Measurements from ENCODE around the gene PRICKLE2.

Gene PRICKLE2

GRCh38 chr3:64067506-64068346 is 157.5 kb downstream of the PRICKLE2 start:
- no peak for DNase-seq

- DNase-seq = no peak
These were observed 160.5 kb downstream of the PRICKLE2 start for GRCh38 chr3:64064804-64065203.

GRCh38 chr3:64063983-64064438 is 161.3 kb downstream of the PRICKLE2 start:
- no peak for DNase-seq

- DNase-seq = peak; percentile 8
These were observed 161.9 kb downstream of the PRICKLE2 start for GRCh38 chr3:64063207-64063982.

GRCh38 chr3:64061628-64062027 is 163.6 kb downstream of the PRICKLE2 start:
- no peak for DNase-seq

GRCh38 chr3:64059484-64060175 is 165.6 kb downstream of the PRICKLE2 start:
- DNase-seq = no peak

GRCh38 chr3:64058566-64058965 is 166.7 kb downstream of the PRICKLE2 start:
- no peak for DNase-seq

- DNase-seq = no peak
These were observed 168.0 kb downstream of the PRICKLE2 start for GRCh38 chr3:64057231-64057630.

GRCh38 chr3:64056606-64057180 is 168.6 kb downstream of the PRICKLE2 start:
- DNase-seq = peak; percentile 7

GRCh38 chr3:64055076-64055475 is 170.2 kb downstream of the PRICKLE2 start:
- DNase-seq = no peak

GRCh38 chr3:64054488-64054887 is 170.8 kb downstream of the PRICKLE2 start:
- no peak for DNase-seq

GRCh38 chr3:64053581-64053980 is 171.7 kb downstream of the PRICKLE2 start:
- no peak for DNase-seq

GRCh38 chr3:64053117-64053516 is 172.1 kb downstream of the PRICKLE2 start:
- no peak for DNase-seq

GRCh38 chr3:64049832-64050231 is 175.4 kb downstream of the PRICKLE2 start:
- no peak for DNase-seq

- peak; percentile 9 for DNase-seq
These were observed 176.1 kb downstream of the PRICKLE2 start for GRCh38 chr3:64049136-64049535.

- no peak for DNase-seq
These were observed 176.6 kb downstream of the PRICKLE2 start for GRCh38 chr3:64048631-64049061.

GRCh38 chr3:64047787-64048186 is 177.5 kb downstream of the PRICKLE2 start:
- no peak for DNase-seq

GRCh38 chr3:64046996-64047594 is 178.2 kb downstream of the PRICKLE2 start:
- DNase-seq = no peak

GRCh38 chr3:64046592-64046991 is 178.7 kb downstream of the PRICKLE2 start:
- no peak for DNase-seq

GRCh38 chr3:64042952-64043351 is 182.3 kb downstream of the PRICKLE2 start:
- DNase-seq = no peak

Data from NCI-H226 (cell line).